WTC11 (cell line): ENCODE results near the gene C10orf90.

Experiments used
- AFF4 ChIP-seq: sonication (generic); formaldehyde crosslinking; IDR thresholded peaks from 2 replicates; pipeline ENCODE4 v1.8.1; 2023; ENCODE audit warnings: mild to moderate bottlenecking, missing genetic modification reagents, borderline replicate concordance
- CTCF ChIP-seq: fragments of 200-600 bp; IDR thresholded peaks from 2 replicates; pipeline ENCODE4 v1.8.0; 2022; ENCODE audit warnings: antibody characterized with exemption
- ESRRA ChIP-seq: sonication (generic); formaldehyde crosslinking; IDR thresholded peaks from 2 replicates; pipeline ENCODE4 v1.8.1; 2022; ENCODE audit warnings: mild to moderate bottlenecking, missing genetic modification reagents, borderline replicate concordance
- HMGXB4 ChIP-seq: sonication (generic); formaldehyde crosslinking; IDR thresholded peaks from 2 replicates; pipeline ENCODE4 v1.8.1; 2023; ENCODE audit warnings: mild to moderate bottlenecking, moderate library complexity, missing genetic modification reagents
- MAX ChIP-seq: sonication (generic); formaldehyde crosslinking; IDR thresholded peaks from 2 replicates; pipeline ENCODE4 v1.8.0; 2022; ENCODE audit warnings: mild to moderate bottlenecking, missing genetic modification reagents
- MYBL2 ChIP-seq: sonication (generic); formaldehyde crosslinking; IDR thresholded peaks from 2 replicates; pipeline ENCODE4 v1.8.1; 2023; ENCODE audit warnings: mild to moderate bottlenecking, moderate library complexity, missing genetic modification reagents
- NFE2L1 ChIP-seq: sonication (generic); formaldehyde crosslinking; IDR thresholded peaks from 2 replicates; pipeline ENCODE4 v1.8.1; 2023; ENCODE audit warnings: missing genetic modification reagents
- NR3C1 ChIP-seq: sonication (generic); formaldehyde crosslinking; conservative IDR thresholded peaks from 2 replicates; pipeline ENCODE4 v1.8.1; 2023; ENCODE audit warnings: low read depth, mild to moderate bottlenecking, missing genetic modification reagents
- TP53 ChIP-seq: sonication (generic); formaldehyde crosslinking; IDR thresholded peaks from 2 replicates; pipeline ENCODE4 v1.8.1; 2023; ENCODE audit warnings: mild to moderate bottlenecking, missing genetic modification reagents
- ZNF512 ChIP-seq: sonication (generic); formaldehyde crosslinking; IDR thresholded peaks from 2 replicates; pipeline ENCODE4 v1.8.1; 2022; ENCODE audit warnings: missing genetic modification reagents, borderline replicate concordance

- TF ChIP-seq CTCF = no peak
- TF ChIP-seq MAX = no peak
- TF ChIP-seq ESRRA (CRISPR knock-in tag) = no peak
- no peak for TF ChIP-seq HMGXB4 (CRISPR knock-in tag)
- no peak for TF ChIP-seq AFF4
- no peak for TF ChIP-seq ZNF512 (CRISPR knock-in tag)
- no peak for TF ChIP-seq NFE2L1 (CRISPR knock-in tag)
- TF ChIP-seq TP53 (CRISPR knock-in tag) = no peak
- TF ChIP-seq MYBL2 (CRISPR knock-in tag) = no peak
- TF ChIP-seq NR3C1 (CRISPR knock-in tag) = no peak
Measured at GRCh38 chr10:126502441-126502840, 168.1 kb downstream of the C10orf90 start.
